DMS53 (cell line): ENCODE results near the gene SHBG.
"Not testable (repeated sequence)": the region's sequence is repeated elsewhere in the genome, so short reads cannot be mapped to it uniquely, and the experiment has no call there.

Experiments
- DNase-seq: peaks from one replicate; lab custom pipeline; 2025; lab: John Stamatoyannopoulos, UW

SHBG gene

GRCh38 chr17:7629939-7630571 lies at the start of gene SHBG:
SHBG (plus strand) TSS chr17:7630135; CDS start chr17:7630173, 38 bp downstream.
- no peak for DNase-seq

- peak; percentile 33 for DNase-seq
Observed at GRCh38 chr17:7580604-7581575, 49.0 kb upstream of the SHBG start.

- peak; percentile 57 for DNase-seq
Observed at GRCh38 chr17:7582396-7583252, 47.3 kb upstream of the SHBG start.

GRCh38 chr17:7583253-7584109 lies 46.5 kb upstream of the SHBG start, which contains the start of gene MPDU1:
MPDU1 (plus strand) TSS chr17:7583852; CDS start chr17:7583863, 11 bp downstream.
- peak; percentile 99 for DNase-seq

- peak; percentile 81 for DNase-seq
Observed at GRCh38 chr17:7586673-7587419, 43.1 kb upstream of the SHBG start.

- DNase-seq: no peak
Observed at GRCh38 chr17:7587420-7588151, 42.3 kb upstream of the SHBG start.

GRCh38 chr17:7588553-7589203 lies 41.3 kb upstream of the SHBG start:
- no peak for DNase-seq

- peak; percentile 98 for DNase-seq
Observed at GRCh38 chr17:7589204-7589868, 40.6 kb upstream of the SHBG start.

GRCh38 chr17:7589891-7590691 lies 39.8 kb upstream of the SHBG start, which contains the start of gene SOX15:
SOX15 (minus strand) TSS chr17:7590094; CDS start chr17:7589676, 418 bp downstream.
- DNase-seq: peak; percentile 44

- peak; percentile 41 for DNase-seq
Observed at GRCh38 chr17:7590743-7591142, 39.2 kb upstream of the SHBG start.

GRCh38 chr17:7591596-7591995 lies 38.3 kb upstream of the SHBG start:
- DNase-seq: no peak

- no peak for DNase-seq
Observed at GRCh38 chr17:7592422-7593021, 37.4 kb upstream of the SHBG start.

GRCh38 chr17:7593296-7593695 lies 36.6 kb upstream of the SHBG start:
- DNase-seq: no peak

- DNase-seq: not testable (repeated sequence)
Observed at GRCh38 chr17:7597561-7597960, 32.4 kb upstream of the SHBG start.

- no peak for DNase-seq
Observed at GRCh38 chr17:7606280-7606679, 23.7 kb upstream of the SHBG start.

GRCh38 chr17:7610641-7611040 lies 19.3 kb upstream of the SHBG start:
- no peak for DNase-seq

GRCh38 chr17:7611635-7612293 lies 18.2 kb upstream of the SHBG start:
- DNase-seq: no peak
